HCT116 (cell line): ENCODE data around the gene DCP2. TPM values are rescaled to one million over a fixed set of nuclear protein-coding genes. Genes with fewer than 3 reads are reported as not detected.

Experiments used
- ATAC-seq: fragments of 200-7000 bp; cut with Tn5 transposase; 2 replicates; pipeline ENCODE4 v1.9.1; 2020; ENCODE audit warnings: mild to moderate bottlenecking, moderate library complexity
- BruUV-seq: library from RNA; stranded (reverse); fragments of 400-500 nt; replicated peaks from 2 replicates; lab custom pipeline; 2021; lab: Mats Ljungman, UMichigan
- CTCF ChIA-PET: fragments of 300-600 bp; sonication (Branson Sonifier 250); formaldehyde crosslinking; loops from one replicate; lab custom pipeline; 2021; ENCODE audit warnings: antibody characterized with exemption; lab: Charles Lee
- POLR2A ChIA-PET: fragments of 300-600, 350-600 bp; sonication (Branson Sonifier 250); formaldehyde crosslinking; loops from one replicate; lab custom pipeline; 2021; ENCODE audit warnings: antibody characterized with exemption; lab: Charles Lee
- RAD21 ChIA-PET, 2 experiments: fragments of 300-600 bp; sonication (Branson Sonifier 250); formaldehyde crosslinking; loops; one replicate each; lab custom pipeline; 2023; ENCODE audit warnings: low total read pairs in 2 of 2; ENCODE audit not compliant: uncharacterized antibody in 2 of 2, unreplicated experiment in 2 of 2, low non-redundant PET in 1 of 2; lab: Charles Lee
- DNase-seq: peaks from one replicate; pipeline ENCODE4 v3.0.0-alpha.2; 2010; ENCODE audit warnings: low read depth, low spot score
- H2AFZ ChIP-seq: fragments of 200-600 bp; shearing (Covaris generic), sonication (generic); 2 replicates; pipeline ENCODE4 v1.6.1; 2017; ENCODE audit warnings: low read depth, mixed run types, mixed read lengths, antibody characterized with exemption, low read length; ENCODE audit not compliant: poor library complexity, severe bottlenecking
- H3K27ac ChIP-seq: 2 replicates; pipeline ENCODE4 v1.5.1; 2012; ENCODE audit warnings: low read depth, low read length
- H3K27me3 ChIP-seq: fragments of 200-600 bp; sonication (generic); 2 replicates; pipeline ENCODE4 v1.6.1; 2016; ENCODE audit warnings: mixed run types, low read length, mixed read lengths; ENCODE audit not compliant: insufficient read depth
- H3K36me3 ChIP-seq, 2 experiments: fragments of 200-500 bp in 1 of 2; fragments of 200-600 bp in 1 of 2; sonication (Bioruptor generic) in 1 of 2; sonication (generic) in 1 of 2; 2 replicates each; pipeline versions ENCODE4 v1.5.1 to v1.6.1; 2014 to 2016; ENCODE audit warnings: low read length in 2 of 2, inconsistent platforms in 1 of 2, mixed read lengths in 1 of 2, mixed run types in 1 of 2; ENCODE audit not compliant: insufficient read depth in 2 of 2, control insufficient read depth in 1 of 2
- H3K4me1 ChIP-seq, 2 experiments: fragments of 200-600 bp in 1 of 2; sonication (generic) in 1 of 2; 2 replicates each; pipeline versions ENCODE4 v1.5.1 to v1.6.1; 2012 to 2017; ENCODE audit warnings: low read length in 2 of 2, inconsistent platforms in 1 of 2, mild to moderate bottlenecking in 1 of 2, mixed read lengths in 1 of 2, mixed run types in 1 of 2, moderate library complexity in 1 of 2; ENCODE audit not compliant: insufficient read depth in 2 of 2, control insufficient read depth in 1 of 2
- H3K4me2 ChIP-seq: fragments of 200-600 bp; sonication (generic); 2 replicates; pipeline ENCODE4 v1.6.1; 2017; ENCODE audit warnings: mixed run types, low read length, mixed read lengths
- H3K4me3 ChIP-seq, 2 experiments: fragments of 200-600 bp in 1 of 2; sonication (generic) in 1 of 2; replicated peaks in 1 of 2; 2 replicates each; pipeline ENCODE4 v1.5.1; 2011 to 2016; ENCODE audit warnings: low read length in 2 of 2, control low read depth in 1 of 2, low read depth in 1 of 2, mild to moderate bottlenecking in 1 of 2, mixed read lengths in 1 of 2, mixed run types in 1 of 2
- H3K79me2 ChIP-seq: fragments of 200-600 bp; sonication (generic); 2 replicates; pipeline ENCODE4 v1.6.1; 2017; ENCODE audit warnings: mild to moderate bottlenecking, mixed run types, low read length, moderate library complexity, mixed read lengths; ENCODE audit not compliant: insufficient read depth
- H3K9ac ChIP-seq: fragments of 200-600 bp; sonication (generic); 2 replicates; pipeline ENCODE4 v1.6.1; 2016; ENCODE audit warnings: low read length, mixed read lengths
- H3K9me2 ChIP-seq: fragments of 200-600 bp; sonication (generic), shearing (Covaris generic); 2 replicates; pipeline ENCODE4 v1.6.1; 2017; ENCODE audit warnings: mixed run types, mild to moderate bottlenecking, moderate library complexity; ENCODE audit not compliant: insufficient read depth
- H3K9me3 ChIP-seq, 2 experiments: fragments of 200-500 bp in 1 of 2; fragments of 200-600 bp in 1 of 2; sonication (Bioruptor generic) in 1 of 2; sonication (generic) in 1 of 2; 2 replicates each; pipeline ENCODE4 v1.6.1; 2014 to 2017; ENCODE audit warnings: low read length in 2 of 2, mixed read lengths in 2 of 2, inconsistent platforms in 1 of 2, low read depth in 1 of 2, mild to moderate bottlenecking in 1 of 2, mixed run types in 1 of 2, moderate library complexity in 1 of 2; ENCODE audit not compliant: control insufficient read depth in 1 of 2, insufficient read depth in 1 of 2
- H4K20me1 ChIP-seq: fragments of 200-600 bp; sonication (generic), shearing (Covaris generic); 2 replicates; pipeline ENCODE4 v1.6.1; 2017; ENCODE audit warnings: mixed run types, mild to moderate bottlenecking, moderate library complexity; ENCODE audit not compliant: insufficient read depth
- ATF3 ChIP-seq: IDR thresholded peaks from 2 replicates; pipeline ENCODE4 v1.6.1; 2012
- CBX3 ChIP-seq: IDR thresholded peaks from 2 replicates; pipeline ENCODE4 v1.6.1; 2012; ENCODE audit warnings: low read depth
- CTCF ChIP-seq, 3 experiments: fragments of 200-600 bp in 1 of 3; sonication (generic) in 1 of 3; IDR thresholded peaks in 2 of 3; conservative IDR thresholded peaks in 1 of 3; 2 replicates each; pipeline ENCODE4 v1.5.1; 2012 to 2017; ENCODE audit warnings: low read depth in 2 of 3, low read length in 2 of 3, antibody characterized with exemption in 1 of 3, borderline replicate concordance in 1 of 3, control low read depth in 1 of 3, mild to moderate bottlenecking in 1 of 3, mixed read lengths in 1 of 3, mixed run types in 1 of 3, moderate library complexity in 1 of 3; ENCODE audit not compliant: insufficient read depth in 1 of 3
- EGR1 ChIP-seq: IDR thresholded peaks from 2 replicates; pipeline ENCODE4 v1.6.1; 2012; ENCODE audit warnings: low read depth
- ELF1 ChIP-seq: IDR thresholded peaks from 2 replicates; pipeline ENCODE4 v1.6.1; 2012; ENCODE audit warnings: low read depth, borderline replicate concordance
- EZH2 ChIP-seq: fragments of 200-600 bp; sonication (generic); IDR thresholded peaks from 2 replicates; pipeline ENCODE4 v1.6.1; 2017; ENCODE audit warnings: antibody characterized with exemption, mixed run types
- POLR2A ChIP-seq: IDR thresholded peaks from 2 replicates; pipeline ENCODE4 v1.7.0; 2011; ENCODE audit warnings: borderline replicate concordance; ENCODE audit not compliant: insufficient read depth, insufficient read length; ENCODE audit errors: extremely low read depth
- POLR2AphosphoS5 ChIP-seq: IDR thresholded peaks from 2 replicates; pipeline ENCODE4 v1.6.1; 2011; ENCODE audit warnings: mild to moderate bottlenecking, low read depth, low read length, moderate library complexity
- REST ChIP-seq: IDR thresholded peaks from 2 replicates; pipeline ENCODE4 v1.6.1; 2012; ENCODE audit warnings: low read depth
- SP1 ChIP-seq: IDR thresholded peaks from 2 replicates; pipeline ENCODE4 v1.6.1; 2012; ENCODE audit warnings: low read depth
- SRF ChIP-seq: IDR thresholded peaks from 2 replicates; pipeline ENCODE4 v1.6.1; 2012; ENCODE audit warnings: low read depth
- ZFX ChIP-seq: fragments of 450-650 bp; IDR thresholded peaks from 2 replicates; pipeline ENCODE4 v1.6.1; 2017
- intact Hi-C: fragments of 100-400 bp; cut with micrococcal nuclease; formaldehyde crosslinking; loops from 2 replicates; pipeline ENCODE4 v1.10.0; 2022
- total RNA-seq: library from RNA; stranded (reverse); gene quantifications from one replicate; pipeline ENCODE4 v1.2.1, GENCODE V29; 2021; ENCODE audit not compliant: unreplicated experiment

DCP2 gene
- total RNA-seq, 1 experiment from 2014 or later, result 57.1 TPM

GRCh38 chr5:112976432-112977309, at the start of gene DCP2 (continued):
- TF ChIP-seq CTCF (IDR thresholded peaks at IDR 0.05 in 2 of 3, conservative IDR thresholded peaks at IDR 0.05 in 1 of 3; ENCODE audit: borderline replicate concordance in 1 of 3, insufficient read depth in 1 of 3, low read depth in 2 of 3, low read length in 2 of 3) (no peak), SP1 (peak; percentile 98), SRF (no peak), ZFX (peak; percentile 67)

- TF ChIP-seq EZH2, result no peak
- no peak for TF ChIP-seq ATF3
- no peak for TF ChIP-seq POLR2AphosphoS5
- no peak for TF ChIP-seq CTCF (IDR thresholded peaks at IDR 0.05 in 2 of 3, conservative IDR thresholded peaks at IDR 0.05 in 1 of 3; ENCODE audit: borderline replicate concordance in 1 of 3, insufficient read depth in 1 of 3, low read depth in 2 of 3, low read length in 2 of 3)
- no peak for TF ChIP-seq EGR1
- TF ChIP-seq POLR2A, result no peak
- no peak for TF ChIP-seq ELF1
- no peak for TF ChIP-seq CBX3
- no peak for TF ChIP-seq REST
- no peaks in the 10 kb centered on the region for H4K20me1 ChIP-seq
- no peaks in the 10 kb centered on the region for H3K9me3 ChIP-seq
- no peak overlapping the region for H2AFZ ChIP-seq
- CTCF ChIA-PET, result no interaction called here
- no peak for ATAC-seq
- no peaks in the 10 kb centered on the region for H3K9me2 ChIP-seq
- BruUV-seq, result no TSS peak
- no peak overlapping the region for H3K4me2 ChIP-seq
- H3K27ac ChIP-seq, result no peak overlapping the region
- intact Hi-C loops, result no loop called here
- H3K4me1 ChIP-seq, result no peaks in the 10 kb centered on the region
- H3K36me3 ChIP-seq, result no peaks in the 10 kb centered on the region
- H3K79me2 ChIP-seq, result no peaks in the 10 kb centered on the region
- no peak overlapping the region for H3K4me3 ChIP-seq
- no peaks in the 10 kb centered on the region for H3K27me3 ChIP-seq
- RAD21 ChIA-PET, result no interaction called here
- POLR2A ChIA-PET, result no interaction called here
- DNase-seq, result no peak
- no peak overlapping the region for H3K9ac ChIP-seq
Measured at GRCh38 chr5:112929336-112930081, 47.1 kb upstream of the DCP2 start.
